SH-SY5Y (cell line): ENCODE data around the gene MPRIP.

Source experiments
- GATA2 ChIP-seq: IDR thresholded peaks from 2 replicates; pipeline ENCODE4 v1.6.1; 2011; ENCODE audit warnings: mild to moderate bottlenecking, low read depth, low read length
- GATA3 ChIP-seq: IDR thresholded peaks from 2 replicates; pipeline ENCODE4 v1.6.1; 2011; ENCODE audit warnings: low read depth, mild to moderate bottlenecking, low read length, moderate library complexity

MPRIP gene

DNA sequence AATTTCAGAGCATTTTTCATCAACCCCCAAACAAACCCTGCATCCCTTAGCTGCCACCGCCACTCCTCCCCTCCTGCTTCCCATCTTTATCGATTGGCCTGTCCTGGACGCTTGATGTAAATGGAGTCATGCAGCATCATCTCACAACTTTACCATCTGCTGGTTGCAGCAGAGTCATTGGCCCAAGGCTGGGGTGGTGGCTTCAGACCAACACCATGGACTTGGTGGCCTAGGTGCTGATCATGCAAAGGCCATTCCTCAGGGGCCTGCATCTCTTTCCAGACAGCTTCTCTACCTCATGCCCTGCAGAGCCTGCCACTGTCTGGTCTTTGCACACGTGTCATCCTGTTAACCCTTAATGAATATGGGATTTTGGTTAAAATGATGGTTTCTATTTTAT is 73.4 kb downstream of the MPRIP start:
- TF ChIP-seq GATA3 = no peak
- no peak for TF ChIP-seq GATA2

DNA sequence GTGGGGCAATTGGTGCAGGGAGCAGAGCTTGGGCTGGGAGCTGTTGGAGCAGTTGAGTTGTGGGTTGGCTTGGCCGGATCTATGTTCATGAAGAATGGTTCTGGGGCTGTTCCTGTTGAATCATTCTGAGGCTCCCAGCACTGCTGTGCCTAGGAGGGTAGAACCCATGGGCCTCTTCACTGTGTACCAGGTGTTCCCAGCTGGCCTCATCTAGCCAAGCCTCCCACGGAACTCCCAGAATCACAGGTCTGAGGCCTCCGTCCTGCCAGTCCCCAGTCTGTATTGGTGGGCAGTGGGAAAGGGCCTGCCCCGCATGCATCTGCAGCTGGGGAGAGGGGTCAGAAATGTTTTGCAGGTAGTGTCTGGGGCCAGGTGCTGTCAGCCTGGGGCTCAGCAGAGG is 74.1 kb downstream of the MPRIP start:
- TF ChIP-seq GATA2 (no peak), GATA3 (no peak)

GRCh38 chr17:17117923-17118322 is 75.7 kb downstream of the MPRIP start:
- TF ChIP-seq GATA2 (no peak), GATA3 (no peak)

GRCh38 chr17:17118399-17118798 is 76.1 kb downstream of the MPRIP start:
- TF ChIP-seq GATA3 (no peak), GATA2 (no peak)

- TF ChIP-seq GATA2 = no peak
- TF ChIP-seq GATA3 = no peak
These were observed 76.8 kb downstream of the MPRIP start for GRCh38 chr17:17119106-17119505.

DNA sequence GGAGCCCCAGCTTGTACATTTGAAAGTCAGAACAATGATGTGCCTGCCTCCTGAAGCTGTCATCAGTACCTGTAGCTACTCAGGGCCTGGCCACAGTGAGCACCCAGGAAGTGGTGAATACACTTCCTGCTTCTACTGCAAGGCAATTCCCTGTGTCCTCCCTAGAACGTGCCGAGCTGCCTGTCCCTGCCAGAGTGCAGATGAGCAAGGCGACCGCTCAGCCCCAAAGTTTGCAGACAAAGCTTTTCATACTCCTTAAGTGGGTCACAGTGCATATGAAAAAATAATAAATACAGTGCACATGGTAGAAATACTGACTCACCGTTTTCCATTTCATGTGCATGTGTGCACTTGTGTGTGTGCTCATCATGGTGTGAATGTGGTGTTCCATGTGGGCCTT is 77.3 kb downstream of the MPRIP start:
- TF ChIP-seq GATA3 (no peak), GATA2 (no peak)

- TF ChIP-seq GATA3 = no peak
- TF ChIP-seq GATA2 = no peak
These were observed 78.0 kb downstream of the MPRIP start for GRCh38 chr17:17120294-17120693.

- TF ChIP-seq GATA2 (no peak), GATA3 (no peak)
These were observed 78.4 kb downstream of the MPRIP start for GRCh38 chr17:17120701-17121100.

DNA sequence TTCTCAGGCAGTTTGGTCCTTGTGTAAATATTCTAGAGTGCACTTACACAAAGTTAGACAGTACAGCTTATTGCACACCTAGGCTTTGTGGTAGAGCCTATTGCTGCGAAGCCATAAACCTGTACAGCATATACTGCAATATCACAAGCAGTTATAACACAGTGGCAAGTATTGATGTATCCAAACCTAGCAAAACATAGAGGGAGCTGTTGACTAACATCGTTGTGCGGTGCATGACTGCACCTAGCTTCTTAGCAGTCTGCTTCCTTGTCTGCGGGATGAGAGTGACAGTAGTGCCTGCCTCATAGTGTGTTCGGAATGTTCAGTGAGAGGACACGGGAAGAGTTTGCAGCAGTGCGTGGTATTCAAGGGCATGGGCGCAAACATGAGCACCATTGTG is 78.9 kb downstream of the MPRIP start:
- no peak for TF ChIP-seq GATA3

DNA sequence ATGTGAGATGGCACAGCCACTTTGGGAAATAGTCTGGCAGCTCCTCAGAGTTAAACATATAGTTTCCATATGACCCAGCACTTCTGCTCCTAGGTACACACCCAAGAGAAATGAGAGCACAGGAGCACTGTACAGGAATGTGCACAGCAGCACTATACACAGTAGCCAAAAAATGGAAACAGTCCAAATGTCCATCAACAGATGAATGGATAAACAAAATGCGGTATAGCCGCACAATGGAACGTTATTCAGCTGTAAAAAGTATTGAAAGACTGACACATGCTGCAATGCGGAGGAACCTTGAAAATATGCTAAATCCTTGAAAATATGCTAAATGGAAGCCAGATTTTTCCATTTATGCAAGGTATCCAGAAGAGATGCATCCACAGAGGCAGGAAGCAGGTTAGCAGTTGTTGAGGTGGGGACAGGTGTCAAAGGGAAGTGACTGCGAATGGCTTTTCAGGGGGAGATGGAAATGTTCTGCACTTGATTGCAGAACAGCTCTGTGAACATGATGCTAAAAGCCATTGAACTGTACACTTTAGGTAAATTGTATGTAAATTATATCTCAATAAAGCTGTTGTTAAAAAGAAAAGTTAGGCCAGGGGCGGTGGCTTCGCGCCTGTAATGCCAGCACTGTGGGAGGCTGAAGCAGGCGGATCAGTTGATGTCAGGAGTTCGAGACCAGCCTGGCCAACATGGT is 80.7 kb downstream of the MPRIP start:
- TF ChIP-seq GATA3 (no peak), GATA2 (no peak)

DNA sequence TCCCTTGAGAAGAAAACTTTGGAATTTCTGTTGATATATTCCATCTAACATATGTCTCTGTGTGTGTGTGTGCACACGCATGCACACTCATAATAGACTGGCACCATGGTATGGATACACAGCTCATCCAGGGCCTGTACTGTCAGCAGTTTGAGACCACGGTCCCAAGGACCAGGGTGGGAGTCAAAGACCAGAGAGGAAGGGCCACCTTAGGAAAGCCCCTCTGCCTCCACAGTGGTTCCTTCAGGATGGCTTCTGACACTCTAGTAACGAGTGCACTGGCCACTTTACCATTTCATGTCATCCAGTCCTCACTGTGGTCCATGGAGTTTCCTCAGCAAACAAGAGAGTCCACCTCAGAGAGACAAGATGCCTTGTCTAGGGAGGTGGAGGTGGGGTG is 82.1 kb downstream of the MPRIP start:
- no peak for TF ChIP-seq GATA3
- TF ChIP-seq GATA2 = no peak

GRCh38 chr17:17125136-17126084 is 83.2 kb downstream of the MPRIP start:
- TF ChIP-seq GATA3 = no peak
- TF ChIP-seq GATA2 = no peak

DNA sequence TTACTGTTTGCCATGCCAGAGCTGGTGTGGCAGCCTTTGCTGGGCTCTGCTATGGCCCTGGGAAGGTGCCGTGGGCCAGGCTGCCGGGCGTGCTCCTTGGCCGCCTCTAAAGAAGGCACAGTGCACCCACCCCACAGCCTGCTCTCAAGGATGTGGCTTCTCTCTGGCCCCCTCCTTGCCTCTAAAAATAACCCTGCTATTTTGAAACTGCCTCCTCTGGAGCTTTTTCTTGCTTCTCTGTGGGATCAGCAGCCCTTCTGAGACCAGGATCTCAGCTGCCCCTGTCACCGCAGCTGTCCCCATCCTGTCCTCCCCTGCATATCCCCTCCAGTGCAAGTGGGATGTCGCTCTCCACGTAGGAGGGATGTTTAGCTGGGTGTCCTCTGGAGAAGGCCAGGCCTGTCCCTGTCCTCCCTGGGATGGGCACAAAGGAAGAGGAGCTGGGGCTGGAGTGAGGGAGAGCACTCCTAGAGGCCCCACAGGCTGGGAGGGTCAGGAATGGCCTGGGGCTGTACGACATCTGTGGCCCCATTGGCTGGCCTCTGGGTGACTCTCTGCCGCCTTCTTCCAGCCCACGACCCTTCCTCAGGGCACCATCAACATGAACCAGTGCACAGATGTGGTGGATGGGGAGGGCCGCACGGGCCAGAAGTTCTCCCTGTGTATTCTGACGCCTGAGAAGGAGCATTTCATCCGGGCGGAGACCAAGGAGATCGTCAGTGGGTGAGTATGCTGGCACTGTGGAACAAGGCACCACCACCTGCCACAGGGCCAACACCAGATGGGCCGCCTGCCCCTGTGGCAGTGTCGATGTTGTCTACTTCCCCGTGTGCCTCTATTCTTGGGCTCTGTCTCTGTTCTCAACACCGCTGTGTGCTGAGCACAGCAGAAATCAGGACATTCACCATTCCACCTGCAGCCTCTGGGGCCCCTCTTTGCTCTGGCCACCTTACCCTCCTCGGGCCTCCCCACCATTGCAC is 84.2 kb downstream of the MPRIP start:
- TF ChIP-seq GATA2 (no peak), GATA3 (no peak)

DNA sequence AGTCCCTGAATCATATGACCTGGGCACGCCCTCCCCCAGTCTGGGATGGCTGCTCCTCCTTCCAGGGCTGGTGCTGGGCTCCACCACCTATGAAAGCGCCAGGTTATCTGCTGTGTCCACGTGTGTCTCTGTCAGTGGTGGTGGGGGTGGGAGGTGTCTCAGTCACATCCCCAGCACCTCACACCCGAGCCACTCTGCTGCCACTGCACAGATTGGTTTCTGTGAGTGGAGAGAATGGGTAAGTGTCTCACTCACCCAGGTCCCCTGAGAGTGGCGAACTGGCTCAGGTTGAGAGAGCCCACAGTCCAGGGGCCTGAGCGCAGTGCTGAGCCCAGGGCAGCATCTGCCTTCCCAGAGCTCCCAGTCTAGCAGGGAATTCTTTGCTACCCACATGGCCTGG is 84.9 kb downstream of the MPRIP start:
- no peak for TF ChIP-seq GATA3
- TF ChIP-seq GATA2 = no peak
